Inflammatory macrophage (primary cell): ENCODE data around the gene CHST1.

Experiments
- DNase-seq, 2 donors: peaks; one replicate each; pipeline ENCODE4 v3.0.0-alpha.2; 2020 to 2022

Gene CHST1

GRCh38 chr11:45674481-45675190 is 9.2 kb upstream of the CHST1 start:
- no peak for DNase-seq

GRCh38 chr11:45673441-45673840 is 8.0 kb upstream of the CHST1 start:
- no peak for DNase-seq

GRCh38 chr11:45672593-45672992 is 7.2 kb upstream of the CHST1 start:
- no peak for DNase-seq

GRCh38 chr11:45671246-45672171 is 6.1 kb upstream of the CHST1 start:
- DNase-seq: no peak

- DNase-seq: no peak
Observed at GRCh38 chr11:45670386-45671135, 5.1 kb upstream of the CHST1 start.

GRCh38 chr11:45669956-45670355 is 4.5 kb upstream of the CHST1 start:
- no peak for DNase-seq

- no peak for DNase-seq
Observed at GRCh38 chr11:45669146-45669545, 3.7 kb upstream of the CHST1 start.

GRCh38 chr11:45667929-45668680 is 2.7 kb upstream of the CHST1 start:
- DNase-seq: no peak

- no peak for DNase-seq
Observed at GRCh38 chr11:45666648-45667642, 1.5 kb upstream of the CHST1 start.

GRCh38 chr11:45665933-45666647 is 668 bp upstream of the CHST1 start:
- DNase-seq: no peak

- no peak for DNase-seq
Observed at GRCh38 chr11:45664376-45665205, 831 bp downstream of the CHST1 start.

GRCh38 chr11:45663486-45664375 is 1.7 kb downstream of the CHST1 start:
- DNase-seq: no peak

GRCh38 chr11:45662665-45663485 is 2.5 kb downstream of the CHST1 start:
- no peak for DNase-seq

GRCh38 chr11:45662096-45662664 is 3.2 kb downstream of the CHST1 start:
- DNase-seq: no peak

GRCh38 chr11:45661439-45662055 is 3.9 kb downstream of the CHST1 start:
- DNase-seq: no peak

GRCh38 chr11:45660729-45661438 is 4.5 kb downstream of the CHST1 start:
- DNase-seq: no peak
